ENCODE data around the gene ZNG1B.
A peak's percentile ranks its signal among the peaks of the same experiment; 100 is the strongest.
"Not testable (repeated sequence)": the region's sequence is repeated elsewhere in the genome, so short reads cannot be mapped to it uniquely, and the experiment has no call there.

Gene ZNG1B

DNA sequence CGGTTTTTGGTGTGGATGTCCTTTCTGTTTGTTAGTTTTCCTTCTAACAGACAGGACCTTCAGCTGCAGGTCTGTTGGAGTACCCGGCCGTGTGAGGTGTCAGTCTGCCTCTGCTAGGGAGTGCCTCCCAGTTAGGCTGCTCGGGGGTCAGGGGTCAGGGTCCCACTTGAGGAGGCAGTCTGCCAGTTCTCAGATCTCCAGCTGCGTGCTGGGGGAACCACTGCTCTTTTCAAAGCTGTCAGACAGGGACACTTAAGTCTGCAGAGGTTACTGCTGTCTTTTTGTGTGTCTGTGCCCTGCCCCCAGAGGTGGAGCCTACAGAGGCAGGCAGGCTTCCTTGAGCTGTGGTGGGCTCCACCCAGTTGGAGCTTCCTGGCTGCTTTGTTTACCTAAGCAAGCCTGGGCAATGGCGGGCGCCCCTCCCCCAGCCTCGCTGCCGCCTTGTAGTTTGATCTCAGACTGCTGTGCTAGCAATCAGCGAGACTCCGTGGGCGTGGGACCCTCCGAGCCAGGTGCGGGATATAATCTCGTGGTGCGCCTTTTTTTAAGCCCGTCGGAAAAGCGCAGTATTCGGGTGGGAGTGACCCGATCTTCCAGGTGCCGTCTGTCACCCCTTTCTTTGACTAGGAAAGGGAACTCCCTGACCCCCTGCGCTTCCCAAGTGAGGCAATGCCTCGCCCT is 39.3 kb downstream of the ZNG1B start:
- H3K4me1 ChIP-seq (ENCODE audit: insufficient read depth, low read length); H3K27ac ChIP-seq (ENCODE audit: low read depth, low read length); H3K9me3 ChIP-seq (ENCODE audit: low read length); H3K9ac ChIP-seq (ENCODE audit: low read length); H3K36me3 ChIP-seq (ENCODE audit: insufficient read depth, low read length); H3K4me3 ChIP-seq (ENCODE audit: low read depth in 1 of 2, low read length in 2 of 2); H3K27me3 ChIP-seq (ENCODE audit: control insufficient read depth in 1 of 2, insufficient read depth in 2 of 2, low read length in 2 of 2): not testable (repeated sequence)

- H3K4me1 ChIP-seq (ENCODE audit: insufficient read depth, low read length); H3K4me3 ChIP-seq (ENCODE audit: low read depth in 1 of 2, low read length in 2 of 2); H3K27me3 ChIP-seq (ENCODE audit: control insufficient read depth in 1 of 2, insufficient read depth in 2 of 2, low read length in 2 of 2); H3K27ac ChIP-seq (ENCODE audit: low read depth, low read length); H3K36me3 ChIP-seq (ENCODE audit: insufficient read depth, low read length); H3K9me3 ChIP-seq (ENCODE audit: low read length); H3K9ac ChIP-seq (ENCODE audit: low read length): not testable (repeated sequence)
Observed at GRCh38 chr2:113496527-113496926, 59.0 kb downstream of the ZNG1B start.

GRCh38 chr2:113498365-113498764 is 60.9 kb downstream of the ZNG1B start, which contains the start of gene FOXD4L1:
Gene FOXD4L1, plus strand, starts transcription at chr2:113498665. Its CDS starts 592 bp downstream, at chr2:113499257.
- not testable (repeated sequence) for H3K9ac ChIP-seq (ENCODE audit: low read length); H3K4me3 ChIP-seq (ENCODE audit: low read depth in 1 of 2, low read length in 2 of 2); H3K4me1 ChIP-seq (ENCODE audit: insufficient read depth, low read length); H3K36me3 ChIP-seq (ENCODE audit: insufficient read depth, low read length); H3K9me3 ChIP-seq (ENCODE audit: low read length); H3K27ac ChIP-seq (ENCODE audit: low read depth, low read length)
- peaks cover 0 to 12% of the 10 kb centered on the region in 2 donors for H3K27me3 ChIP-seq (ENCODE audit: control insufficient read depth in 1 of 2, insufficient read depth in 2 of 2, low read length in 2 of 2)

DNA sequence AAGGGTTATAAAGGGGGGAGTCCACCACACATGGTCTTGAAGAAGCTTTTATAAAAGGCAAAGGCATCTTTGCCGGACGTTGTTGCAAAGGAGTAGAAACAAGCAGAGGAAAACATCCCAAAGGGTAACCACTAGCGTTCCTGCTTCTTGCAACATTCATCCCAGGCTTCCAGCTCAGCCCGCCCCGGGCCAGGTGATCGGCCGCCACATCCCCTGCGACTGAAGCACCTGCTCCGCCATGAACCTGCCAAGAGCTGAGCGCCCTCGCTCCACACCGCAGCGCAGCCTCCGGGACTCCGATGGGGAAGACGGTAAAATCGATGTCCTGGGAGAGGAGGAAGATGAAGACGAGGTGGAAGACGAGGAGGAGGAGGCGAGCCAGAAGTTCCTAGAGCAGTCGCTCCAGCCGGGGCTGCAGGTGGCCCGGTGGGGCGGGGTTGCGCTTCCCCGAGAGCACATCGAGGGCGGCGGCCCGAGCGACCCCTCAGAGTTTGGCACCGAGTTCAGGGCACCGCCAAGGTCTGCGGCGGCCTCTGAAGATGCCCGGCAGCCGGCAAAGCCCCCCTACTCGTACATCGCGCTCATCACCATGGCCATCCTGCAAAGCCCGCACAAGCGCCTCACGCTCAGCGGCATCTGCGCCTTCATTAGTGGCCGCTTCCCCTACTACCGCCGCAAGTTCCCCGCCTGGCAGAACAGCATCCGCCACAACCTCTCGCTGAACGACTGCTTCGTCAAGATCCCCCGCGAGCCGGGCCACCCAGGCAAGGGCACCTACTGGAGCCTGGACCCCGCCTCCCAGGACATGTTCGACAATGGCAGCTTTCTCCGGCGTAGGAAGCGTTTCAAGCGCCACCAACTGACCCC is 61.8 kb downstream of the ZNG1B start:
- not testable (repeated sequence) for H3K9ac ChIP-seq (ENCODE audit: low read length); H3K4me1 ChIP-seq (ENCODE audit: insufficient read depth, low read length); H3K36me3 ChIP-seq (ENCODE audit: insufficient read depth, low read length); H3K27ac ChIP-seq (ENCODE audit: low read depth, low read length); H3K9me3 ChIP-seq (ENCODE audit: low read length); H3K4me3 ChIP-seq (ENCODE audit: low read depth in 1 of 2, low read length in 2 of 2)
- H3K27me3 ChIP-seq (ENCODE audit: control insufficient read depth in 1 of 2, insufficient read depth in 2 of 2, low read length in 2 of 2): peaks cover 0 to 21% of the 10 kb centered on the region in 2 donors

GRCh38 chr2:113499886-113500722 is 62.6 kb downstream of the ZNG1B start:
- not testable (repeated sequence) for H3K27ac ChIP-seq (ENCODE audit: low read depth, low read length); H3K36me3 ChIP-seq (ENCODE audit: insufficient read depth, low read length); H3K4me1 ChIP-seq (ENCODE audit: insufficient read depth, low read length); H3K9me3 ChIP-seq (ENCODE audit: low read length); H3K9ac ChIP-seq (ENCODE audit: low read length); H3K4me3 ChIP-seq (ENCODE audit: low read depth in 1 of 2, low read length in 2 of 2)
- peaks cover 0 to 21% of the 10 kb centered on the region in 2 donors for H3K27me3 ChIP-seq (ENCODE audit: control insufficient read depth in 1 of 2, insufficient read depth in 2 of 2, low read length in 2 of 2)

- not testable (repeated sequence) for H3K27ac ChIP-seq (ENCODE audit: low read depth, low read length); H3K36me3 ChIP-seq (ENCODE audit: insufficient read depth, low read length); H3K9ac ChIP-seq (ENCODE audit: low read length); H3K4me1 ChIP-seq (ENCODE audit: insufficient read depth, low read length); H3K9me3 ChIP-seq (ENCODE audit: low read length); H3K4me3 ChIP-seq (ENCODE audit: low read depth in 1 of 2, low read length in 2 of 2)
- H3K27me3 ChIP-seq (ENCODE audit: control insufficient read depth in 1 of 2, insufficient read depth in 2 of 2, low read length in 2 of 2): peaks cover 0 to 21% of the 10 kb centered on the region in 2 donors
Observed at GRCh38 chr2:113500723-113501038, 63.2 kb downstream of the ZNG1B start.

GRCh38 chr2:113502216-113503093 is 65.0 kb downstream of the ZNG1B start:
- not testable (repeated sequence) for H3K4me1 ChIP-seq (ENCODE audit: insufficient read depth, low read length); H3K4me3 ChIP-seq (ENCODE audit: low read depth in 1 of 2, low read length in 2 of 2); H3K9ac ChIP-seq (ENCODE audit: low read length); H3K27ac ChIP-seq (ENCODE audit: low read depth, low read length); H3K36me3 ChIP-seq (ENCODE audit: insufficient read depth, low read length); H3K9me3 ChIP-seq (ENCODE audit: low read length)
- peaks cover 0 to 21% of the 10 kb centered on the region in 2 donors for H3K27me3 ChIP-seq (ENCODE audit: control insufficient read depth in 1 of 2, insufficient read depth in 2 of 2, low read length in 2 of 2)

DNA sequence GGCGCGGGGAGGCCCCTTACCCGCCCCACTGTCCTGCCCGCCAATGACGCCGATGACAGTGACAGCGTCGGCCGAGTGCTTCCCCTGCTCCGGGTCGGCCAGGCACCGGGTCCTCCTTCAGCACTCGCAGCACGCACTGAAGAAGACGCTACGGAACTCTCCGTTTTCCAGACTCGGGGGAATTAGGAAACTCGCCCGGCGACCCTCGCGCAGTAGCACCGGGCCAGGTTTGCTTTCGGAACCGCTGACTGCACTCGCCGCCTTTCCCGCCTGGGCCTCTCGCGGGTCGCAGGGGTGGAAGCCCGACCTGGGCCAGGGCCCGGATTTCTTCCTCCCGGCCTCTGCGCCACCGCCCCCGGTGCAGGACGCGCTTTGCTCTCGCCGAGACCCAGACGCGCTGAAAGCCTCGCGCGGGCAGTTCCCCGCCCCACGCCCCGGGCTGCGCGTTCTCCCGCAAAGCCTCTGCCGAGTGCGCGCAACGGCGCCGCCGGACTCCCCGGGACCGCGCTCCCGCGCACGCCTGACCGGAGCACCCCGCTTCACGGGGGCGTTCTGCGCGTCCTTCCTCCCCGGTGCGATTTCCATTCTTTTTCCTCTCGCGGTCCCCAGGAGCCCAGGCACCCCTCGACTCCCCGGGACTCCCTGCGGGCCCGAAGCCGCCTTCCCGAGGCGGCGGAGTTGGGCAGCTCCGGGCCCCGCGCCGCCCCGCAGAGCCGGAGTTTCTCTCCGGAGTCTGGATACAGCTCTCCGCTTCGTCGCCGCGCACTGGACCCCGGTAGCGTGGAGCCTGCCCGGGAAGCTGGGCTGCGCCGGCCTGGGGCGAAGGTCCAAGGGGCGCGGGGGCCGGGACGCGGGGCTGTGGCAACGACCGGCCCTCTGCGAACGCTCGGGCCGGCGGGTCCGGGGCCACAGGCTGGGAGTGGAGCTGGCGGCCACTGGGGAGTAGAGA is 65.9 kb downstream of the ZNG1B start:
- H3K27ac ChIP-seq (ENCODE audit: low read depth, low read length); H3K36me3 ChIP-seq (ENCODE audit: insufficient read depth, low read length); H3K9me3 ChIP-seq (ENCODE audit: low read length); H3K9ac ChIP-seq (ENCODE audit: low read length); H3K4me1 ChIP-seq (ENCODE audit: insufficient read depth, low read length): not testable (repeated sequence)
- peaks cover 0 to 21% of the 10 kb centered on the region in 2 donors for H3K27me3 ChIP-seq (ENCODE audit: control insufficient read depth in 1 of 2, insufficient read depth in 2 of 2, low read length in 2 of 2)
- peak overlapping the region in 1 of 2 donors; percentile 27 for H3K4me3 ChIP-seq (ENCODE audit: low read depth in 1 of 2, low read length in 2 of 2)

DNA sequence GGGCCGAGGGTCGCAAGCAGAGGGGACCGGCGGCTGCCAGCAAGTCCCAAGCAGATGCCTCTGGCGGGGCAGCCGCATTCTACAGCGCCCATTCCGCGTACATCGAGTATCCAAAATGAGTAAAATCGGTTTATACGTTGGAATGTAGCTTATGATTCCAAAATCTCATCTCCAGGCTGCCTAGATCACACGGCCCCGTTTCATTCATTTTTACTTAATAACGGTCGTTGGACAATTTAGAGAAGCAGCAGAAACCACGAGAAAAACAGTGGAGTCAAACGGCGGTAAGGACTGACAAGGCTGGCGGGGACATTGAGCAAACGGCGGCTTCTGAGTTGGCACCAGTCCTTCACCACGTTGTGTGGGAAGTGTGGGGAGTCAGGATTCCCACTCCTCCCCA is 66.6 kb downstream of the ZNG1B start:
- H3K27ac ChIP-seq (ENCODE audit: low read depth, low read length); H3K36me3 ChIP-seq (ENCODE audit: insufficient read depth, low read length); H3K4me1 ChIP-seq (ENCODE audit: insufficient read depth, low read length); H3K9me3 ChIP-seq (ENCODE audit: low read length); H3K9ac ChIP-seq (ENCODE audit: low read length); H3K4me3 ChIP-seq (ENCODE audit: low read depth in 1 of 2, low read length in 2 of 2): not testable (repeated sequence)
- peaks cover 0 to 21% of the 10 kb centered on the region in 2 donors for H3K27me3 ChIP-seq (ENCODE audit: control insufficient read depth in 1 of 2, insufficient read depth in 2 of 2, low read length in 2 of 2)

DNA sequence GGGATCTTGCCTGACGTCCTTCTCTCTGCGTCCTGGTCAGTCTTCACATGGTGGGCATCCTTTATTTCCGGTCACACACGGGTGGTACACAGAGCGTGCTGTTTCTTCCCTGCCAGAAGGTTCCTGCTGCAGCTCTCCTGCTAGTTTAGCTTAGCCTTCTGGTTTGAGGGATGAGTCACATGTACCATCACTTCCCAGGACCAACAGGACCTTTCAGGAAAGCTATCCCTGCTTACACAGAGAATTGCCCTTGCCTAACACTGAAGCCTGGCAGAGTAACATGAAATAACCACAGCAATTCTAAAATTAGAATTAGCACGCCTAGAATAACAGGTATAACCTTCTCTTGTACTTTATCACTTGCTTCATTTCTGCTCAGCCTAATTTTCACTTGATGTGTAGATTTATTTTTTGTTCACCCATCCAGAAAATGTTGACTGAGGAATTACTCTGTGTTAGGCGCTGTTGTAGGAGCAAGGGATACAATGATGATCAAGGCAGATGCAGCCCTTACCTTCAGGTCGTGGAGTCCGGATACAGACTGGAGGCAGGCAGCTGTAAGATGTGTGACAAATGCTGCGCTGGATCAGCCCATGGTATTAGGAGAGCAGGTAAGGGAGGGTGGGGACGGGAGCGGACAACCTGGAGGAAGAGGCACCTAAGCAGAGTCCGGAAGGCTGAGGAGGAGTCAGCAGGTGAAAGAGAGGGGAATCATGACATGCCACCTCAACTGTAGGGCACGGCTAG is 70.1 kb downstream of the ZNG1B start:
- H3K4me1 ChIP-seq (ENCODE audit: insufficient read depth, low read length); H3K4me3 ChIP-seq (ENCODE audit: low read depth in 1 of 2, low read length in 2 of 2); H3K9me3 ChIP-seq (ENCODE audit: low read length); H3K27ac ChIP-seq (ENCODE audit: low read depth, low read length); H3K36me3 ChIP-seq (ENCODE audit: insufficient read depth, low read length); H3K9ac ChIP-seq (ENCODE audit: low read length): not testable (repeated sequence)
- H3K27me3 ChIP-seq (ENCODE audit: control insufficient read depth in 1 of 2, insufficient read depth in 2 of 2, low read length in 2 of 2): peaks cover 0 to 15% of the 10 kb centered on the region in 2 donors

Measured in muscle layer of colon (tissue), 2 donors.